Natural killer cell (primary cell): ENCODE data around the gene EDC3. TPM values are rescaled to one million over a fixed set of nuclear protein-coding genes. Genes with fewer than 3 reads are reported as not detected.
A peak's percentile ranks its signal among the peaks of the same experiment; 100 is the strongest.

ENCODE experiments used
- ATAC-seq, 3 donors: fragments of 150-1000 bp in 2 of 3; fragments of 200-7000 bp in 1 of 3; cut with Tn5 transposase; 1 replicate in 1 of 3; 2 replicates in 2 of 3; pipeline ENCODE4 v1.10.0; 2021; ENCODE audit warnings: mild to moderate bottlenecking in 2 of 3, moderate library complexity in 2 of 3
- DNase-seq, 2 donors: peaks; one replicate each; pipeline versions ENCODE4 v3.0.0 to v3.0.0-alpha.2; 2013 to 2021; ENCODE audit warnings: mixed read lengths in 1 of 2
- H3K27ac ChIP-seq: one replicate; pipeline ENCODE4 v1.5.1; 2013; ENCODE audit warnings: mild to moderate bottlenecking, low read length
- H3K27me3 ChIP-seq: one replicate; pipeline ENCODE4 v1.6.1; 2013; ENCODE audit warnings: low read length; ENCODE audit not compliant: control insufficient read depth, insufficient read depth
- H3K36me3 ChIP-seq: one replicate; pipeline ENCODE4 v1.6.1; 2013; ENCODE audit warnings: low read length; ENCODE audit not compliant: control insufficient read depth, insufficient read depth
- H3K4me1 ChIP-seq: one replicate; pipeline ENCODE4 v1.6.1; 2013; ENCODE audit warnings: low read length; ENCODE audit not compliant: control insufficient read depth, insufficient read depth
- H3K4me3 ChIP-seq: one replicate; pipeline ENCODE4 v1.5.1; 2013; ENCODE audit warnings: low read length
- H3K9me3 ChIP-seq: one replicate; pipeline ENCODE4 v1.6.1; 2013; ENCODE audit warnings: low read length; ENCODE audit not compliant: control insufficient read depth, insufficient read depth
- H3K27ac Mint-ChIP-seq, 2 donors: one replicate each; pipeline ENCODE4 v1.8.0; 2022; ENCODE audit warnings: mild to moderate bottlenecking in 2 of 2, mixed read lengths in 2 of 2, moderate library complexity in 1 of 2
- H3K27me3 Mint-ChIP-seq, 2 donors: one replicate each; pipeline ENCODE4 v1.8.0; 2022; ENCODE audit warnings: low read depth in 2 of 2, mixed read lengths in 2 of 2
- H3K36me3 Mint-ChIP-seq: one replicate; pipeline ENCODE4 v1.8.0; 2022; ENCODE audit warnings: mixed read lengths
- H3K4me1 Mint-ChIP-seq, 2 donors: one replicate each; pipeline ENCODE4 v1.8.0; 2022; ENCODE audit warnings: mixed read lengths in 2 of 2
- H3K4me3 Mint-ChIP-seq: one replicate; pipeline ENCODE4 v1.8.0; 2022; ENCODE audit warnings: mild to moderate bottlenecking, moderate library complexity, mixed read lengths
- H3K9me3 Mint-ChIP-seq, 2 donors: one replicate each; pipeline ENCODE4 v1.8.0; 2022; ENCODE audit warnings: mixed read lengths in 2 of 2
- WGBS: methylation state at CpG from one replicate; pipeline ENCODE4 v1.1.7; 2013; ENCODE audit warnings: missing lambda C conversion rate; ENCODE audit not compliant: insufficient coverage; 5-methylcytosine and 5-hydroxymethylcytosine counted together
- intact Hi-C: fragments of 100-400 bp; cut with micrococcal nuclease; formaldehyde crosslinking; loops from one replicate; pipeline ENCODE4 v1.14.2; 2022
- total RNA-seq, 4 donors: library from RNA; stranded (reverse); fragments of 120-200 nt in 1 of 4; gene quantifications; one replicate each; pipeline versions ENCODE4 v1.2.3 to v1.2.4, GENCODE V29; 2013 to 2022
- TF ChIP-seq, protein P1 (sequence below): fragments of 200-600 bp; IDR thresholded peaks from one replicate; pipeline ENCODE4 v1.8.0; 2022; ENCODE audit warnings: antibody characterized with exemption

Gene EDC3
- total RNA-seq, 3 donors from 2014 or later (not counting 1 experiment from before 2014, with no cell fraction given), result 22.4 to 39.2 (median 32.6) TPM

DNA sequence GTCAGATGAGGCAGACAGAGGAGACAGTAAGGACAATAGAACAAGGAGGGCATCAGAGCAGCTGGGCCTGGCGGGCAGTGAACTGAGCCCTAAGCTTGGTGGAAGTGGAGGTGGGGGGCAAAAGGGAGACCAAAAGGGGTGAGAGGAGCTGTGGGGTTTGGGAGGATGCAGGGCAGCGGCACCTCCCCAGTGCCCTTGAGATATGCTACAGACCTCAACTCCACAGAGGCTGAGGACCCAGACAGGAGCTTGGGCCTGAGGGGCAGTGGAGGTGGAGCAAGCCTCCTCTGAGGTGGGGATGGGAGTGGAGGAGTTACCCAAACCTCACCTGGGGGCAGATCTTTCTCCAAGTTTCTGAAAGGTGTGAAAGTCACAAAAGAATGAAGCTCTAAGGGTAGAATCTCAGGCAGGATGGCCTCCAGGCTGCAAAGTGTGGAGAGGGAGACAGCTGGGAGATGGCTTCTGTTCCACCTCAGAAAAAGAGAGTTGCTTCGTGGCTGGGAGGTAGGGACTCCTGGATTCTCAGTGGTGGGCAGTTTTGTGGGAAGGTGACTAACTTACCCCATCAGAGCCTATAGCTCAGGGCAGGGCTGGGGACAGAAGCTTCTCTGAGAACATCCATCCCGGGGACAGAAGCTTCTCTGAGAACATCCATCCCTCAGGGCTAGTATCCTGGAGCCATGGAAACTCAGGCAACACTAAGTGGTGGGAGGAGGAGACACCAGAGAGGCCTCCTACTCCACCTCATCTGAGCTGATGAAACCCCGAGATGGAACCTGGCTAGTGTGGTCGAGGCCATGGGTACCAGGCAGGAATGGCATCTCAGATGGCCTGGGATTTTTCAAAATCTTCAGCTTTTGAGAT, 82.5 kb downstream of the EDC3 start:
- no peak overlapping the region for H3K27ac ChIP-seq
- intact Hi-C loops, result loop anchor here (10.0 kb wide), 1 partner anchor 841 kb away; the partner anchor contains the start of gene SIN3A
- WGBS, result 84% methylated on average over 4 of the region's 6 CpGs

DNA sequence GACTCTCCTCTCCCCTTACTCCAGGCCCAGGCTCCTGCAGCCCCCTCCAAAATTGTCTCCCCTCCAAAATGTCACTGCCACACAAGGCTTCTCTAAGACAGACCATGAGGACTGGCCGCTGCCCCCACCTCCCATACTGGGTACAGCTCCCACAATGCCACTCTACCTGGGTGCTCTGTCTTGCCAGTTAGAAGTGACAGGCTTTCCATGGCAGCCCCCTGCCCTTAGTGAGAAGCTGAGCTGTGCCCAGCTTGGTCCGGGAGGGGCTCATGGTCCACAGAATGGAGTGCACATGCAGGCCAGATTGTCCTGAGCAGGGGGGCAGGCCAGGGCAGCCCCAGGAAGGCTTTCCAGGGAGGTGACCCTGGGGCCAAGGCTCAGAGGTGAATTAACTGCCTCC, 83.1 kb downstream of the EDC3 start:
- Histone ChIP-seq H3K27me3 (no peaks in the 10 kb centered on the region), H3K4me1 (peaks cover 25% of the 10 kb centered on the region), H3K4me3 (no peak overlapping the region), H3K27ac (no peak overlapping the region), H3K9me3 (no peaks in the 10 kb centered on the region), H3K36me3 (no peaks in the 10 kb centered on the region)
- Mint-ChIP-seq H3K27me3 (no peaks in the 10 kb centered on the region), H3K36me3 (no peaks in the 10 kb centered on the region), H3K9me3 (no peaks in the 10 kb centered on the region), H3K4me1 (peaks cover 14 to 25% of the 10 kb centered on the region in 2 donors), H3K4me3 (peak overlapping the region; percentile 75), H3K27ac (peak overlapping the region; percentile 94)
- WGBS, result 92% methylated on average over 2 of the region's 2 CpGs
- intact Hi-C loops, result loop anchor here (10.0 kb wide), 1 partner anchor 842 kb away; the partner anchor contains the start of gene SIN3A
- TF ChIP-seq, protein P1, sequence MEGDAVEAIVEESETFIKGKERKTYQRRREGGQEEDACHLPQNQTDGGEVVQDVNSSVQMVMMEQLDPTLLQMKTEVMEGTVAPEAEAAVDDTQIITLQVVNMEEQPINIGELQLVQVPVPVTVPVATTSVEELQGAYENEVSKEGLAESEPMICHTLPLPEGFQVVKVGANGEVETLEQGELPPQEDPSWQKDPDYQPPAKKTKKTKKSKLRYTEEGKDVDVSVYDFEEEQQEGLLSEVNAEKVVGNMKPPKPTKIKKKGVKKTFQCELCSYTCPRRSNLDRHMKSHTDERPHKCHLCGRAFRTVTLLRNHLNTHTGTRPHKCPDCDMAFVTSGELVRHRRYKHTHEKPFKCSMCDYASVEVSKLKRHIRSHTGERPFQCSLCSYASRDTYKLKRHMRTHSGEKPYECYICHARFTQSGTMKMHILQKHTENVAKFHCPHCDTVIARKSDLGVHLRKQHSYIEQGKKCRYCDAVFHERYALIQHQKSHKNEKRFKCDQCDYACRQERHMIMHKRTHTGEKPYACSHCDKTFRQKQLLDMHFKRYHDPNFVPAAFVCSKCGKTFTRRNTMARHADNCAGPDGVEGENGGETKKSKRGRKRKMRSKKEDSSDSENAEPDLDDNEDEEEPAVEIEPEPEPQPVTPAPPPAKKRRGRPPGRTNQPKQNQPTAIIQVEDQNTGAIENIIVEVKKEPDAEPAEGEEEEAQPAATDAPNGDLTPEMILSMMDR, result no peak
- no peak for DNase-seq
- ATAC-seq, result no peak

More for the DNA sequence above, 82.5 kb downstream of the EDC3 start:
- Mint-ChIP-seq H3K36me3 (no peaks in the 10 kb centered on the region), H3K4me3 (peak overlapping the region; percentile 75), H3K9me3 (no peaks in the 10 kb centered on the region), H3K4me1 (peaks cover 20 to 31% of the 10 kb centered on the region in 2 donors), H3K27ac (peak overlapping the region; percentile 94), H3K27me3 (no peaks in the 10 kb centered on the region)
- H3K4me3 ChIP-seq, result no peak overlapping the region
- ATAC-seq (no peak), DNase-seq (peak in 1 of 2 donors; percentile 27)
- no peaks in the 10 kb centered on the region for H3K9me3 ChIP-seq
- TF ChIP-seq, protein P1, result no peak
- H3K36me3 ChIP-seq, result no peaks in the 10 kb centered on the region
- no peaks in the 10 kb centered on the region for H3K27me3 ChIP-seq
- H3K4me1 ChIP-seq, result peaks cover 32% of the 10 kb centered on the region

DNA sequence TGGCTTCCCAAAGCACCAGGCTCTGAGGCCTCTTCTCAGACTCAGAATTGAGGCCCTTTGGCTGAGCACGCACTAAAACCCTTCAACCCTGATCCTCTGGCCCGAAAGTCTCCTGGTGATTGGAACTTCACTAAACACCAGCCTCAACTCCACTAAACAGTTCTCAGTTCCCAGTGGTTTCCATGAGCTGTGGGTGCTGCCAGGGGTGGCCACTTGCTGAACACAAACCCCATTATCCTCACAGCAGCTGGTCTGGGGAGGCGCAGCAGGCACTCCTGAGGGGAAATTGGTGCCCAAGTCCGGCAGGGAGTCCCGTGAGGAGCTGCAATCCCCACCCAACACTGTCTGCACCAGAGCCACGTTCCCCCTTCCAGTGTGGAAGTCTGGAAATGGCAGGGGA, 84.0 kb downstream of the EDC3 start:
- H3K9me3 ChIP-seq, result no peaks in the 10 kb centered on the region
- H3K4me1 ChIP-seq, result peaks cover 18% of the 10 kb centered on the region
- Mint-ChIP-seq H3K4me1 (peaks cover 6 to 17% of the 10 kb centered on the region in 2 donors), H3K27ac (no peak overlapping the region), H3K9me3 (no peaks in the 10 kb centered on the region), H3K4me3 (no peak overlapping the region), H3K27me3 (no peaks in the 10 kb centered on the region), H3K36me3 (no peaks in the 10 kb centered on the region)
- ATAC-seq, result no peak
- H3K27ac ChIP-seq, result no peak overlapping the region
- 83% methylated on average over 5 of the region's 6 CpGs for WGBS
- TF ChIP-seq, protein P1, result no peak
- no peak overlapping the region for H3K4me3 ChIP-seq
- intact Hi-C loops, result loop anchor here (10.0 kb wide), 1 partner anchor 843 kb away; the partner anchor contains the start of gene SIN3A
- DNase-seq, result no peak
- H3K27me3 ChIP-seq, result no peaks in the 10 kb centered on the region
- H3K36me3 ChIP-seq, result no peaks in the 10 kb centered on the region
